GM12801 (cell line): ENCODE data around the gene GPX2.

ENCODE experiments used
- TF ChIP-seq, protein P1 (sequence below): IDR thresholded peaks from one replicate; pipeline ENCODE4 v1.5.1; 2011; ENCODE audit warnings: control low read depth; ENCODE audit not compliant: insufficient read length; ENCODE audit errors: extremely low read depth

Gene GPX2

DNA sequence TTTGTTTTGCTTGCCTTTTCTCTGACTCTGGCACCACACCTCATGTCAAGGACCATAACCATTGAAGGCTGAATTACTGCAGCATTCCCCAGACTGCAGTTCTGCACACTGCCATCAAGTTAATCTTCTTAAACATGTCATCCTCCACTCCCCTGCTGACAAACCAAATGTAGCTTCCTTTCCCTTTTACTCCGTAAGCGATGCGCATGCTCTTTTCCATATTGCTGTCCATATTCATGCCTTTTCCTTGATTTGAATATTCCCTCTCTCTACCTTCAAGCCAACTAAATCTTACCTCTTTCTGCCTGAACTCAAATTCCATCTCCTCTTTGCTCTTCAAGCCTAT, 13.6 kb downstream of the GPX2 start:
- TF ChIP-seq, protein P1, sequence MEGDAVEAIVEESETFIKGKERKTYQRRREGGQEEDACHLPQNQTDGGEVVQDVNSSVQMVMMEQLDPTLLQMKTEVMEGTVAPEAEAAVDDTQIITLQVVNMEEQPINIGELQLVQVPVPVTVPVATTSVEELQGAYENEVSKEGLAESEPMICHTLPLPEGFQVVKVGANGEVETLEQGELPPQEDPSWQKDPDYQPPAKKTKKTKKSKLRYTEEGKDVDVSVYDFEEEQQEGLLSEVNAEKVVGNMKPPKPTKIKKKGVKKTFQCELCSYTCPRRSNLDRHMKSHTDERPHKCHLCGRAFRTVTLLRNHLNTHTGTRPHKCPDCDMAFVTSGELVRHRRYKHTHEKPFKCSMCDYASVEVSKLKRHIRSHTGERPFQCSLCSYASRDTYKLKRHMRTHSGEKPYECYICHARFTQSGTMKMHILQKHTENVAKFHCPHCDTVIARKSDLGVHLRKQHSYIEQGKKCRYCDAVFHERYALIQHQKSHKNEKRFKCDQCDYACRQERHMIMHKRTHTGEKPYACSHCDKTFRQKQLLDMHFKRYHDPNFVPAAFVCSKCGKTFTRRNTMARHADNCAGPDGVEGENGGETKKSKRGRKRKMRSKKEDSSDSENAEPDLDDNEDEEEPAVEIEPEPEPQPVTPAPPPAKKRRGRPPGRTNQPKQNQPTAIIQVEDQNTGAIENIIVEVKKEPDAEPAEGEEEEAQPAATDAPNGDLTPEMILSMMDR = no peak

GRCh38 chr14:64928239-64929013, 14.1 kb downstream of the GPX2 start:
- TF ChIP-seq, protein P1 = no peak

GRCh38 chr14:64927031-64927430, 15.5 kb downstream of the GPX2 start:
- TF ChIP-seq, protein P1 = no peak

DNA sequence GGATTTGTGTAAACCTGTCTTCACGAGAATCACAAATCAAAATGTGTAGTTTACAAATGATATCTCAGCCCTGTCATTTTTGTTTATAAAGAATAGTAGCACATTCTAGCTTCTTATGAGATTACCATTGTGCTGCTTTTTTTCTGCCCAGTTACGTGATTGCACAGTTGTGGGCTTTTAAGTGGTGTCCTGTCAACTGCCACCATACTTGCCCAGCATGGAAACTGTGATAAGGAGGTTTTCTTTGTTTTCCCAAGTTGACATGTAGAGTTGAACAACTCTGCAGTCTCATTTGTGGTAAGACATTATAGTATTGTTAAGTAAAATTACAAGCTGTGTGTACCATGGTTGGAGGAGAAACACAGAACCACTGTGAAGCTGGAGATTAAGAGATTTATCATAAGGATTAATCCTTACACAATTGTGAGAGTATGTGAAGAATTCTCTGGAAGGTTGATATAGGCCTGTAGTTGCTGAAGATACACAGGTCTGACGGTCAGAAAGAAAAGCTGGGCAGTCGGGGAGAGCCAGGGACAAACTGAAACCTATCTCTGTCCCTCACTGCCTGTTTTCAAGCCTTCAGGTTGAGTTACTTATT, 16.0 kb downstream of the GPX2 start:
- TF ChIP-seq, protein P1 = no peak

GRCh38 chr14:64923015-64923414, 19.5 kb downstream of the GPX2 start:
- TF ChIP-seq, protein P1 = no peak

- TF ChIP-seq, protein P1 = no peak
These were observed 22.1 kb downstream of the GPX2 start for GRCh38 chr14:64920465-64920864.

- TF ChIP-seq, protein P1 = no peak
These were observed 22.9 kb downstream of the GPX2 start for GRCh38 chr14:64919618-64920017.
